Measurements from ENCODE around the gene ADAMTS6.

The ADAMTS6 gene

DNA sequence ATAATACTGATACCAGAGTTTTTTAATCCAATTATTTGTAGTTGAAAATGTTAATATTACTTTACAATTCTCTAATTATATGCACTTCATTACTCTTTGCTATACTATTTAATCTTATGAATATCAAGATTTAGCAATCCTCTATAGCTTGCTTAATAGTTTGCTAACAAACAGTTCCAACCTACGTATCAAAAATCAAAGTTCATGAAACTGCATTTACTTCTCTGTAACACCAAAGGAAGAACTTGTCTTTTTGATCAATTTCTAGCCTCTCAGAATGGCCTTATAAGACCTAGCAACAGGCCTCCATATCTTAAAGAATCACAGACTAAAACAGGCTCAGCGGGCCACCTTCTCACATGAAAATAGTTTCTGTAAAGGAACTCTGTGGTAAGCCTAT lies 68.9 kb downstream of the ADAMTS6 start:
- Histone ChIP-seq H3K27me3 (ENCODE audit: insufficient read depth, low read length, poor library complexity) (no peaks in the 10 kb centered on the region), H3K4me3 (ENCODE audit: low read depth in 1 of 2, low read length in 2 of 2) (no peak overlapping the region), H3K9me3 (ENCODE audit: insufficient read depth, low read length, severe bottlenecking) (no peaks in the 10 kb centered on the region), H2AFZ (ENCODE audit: low read depth, low read length) (no peak overlapping the region), H3K9ac (ENCODE audit: low read depth, low read length) (no peak overlapping the region), H3K79me2 (ENCODE audit: insufficient read depth, low read length) (no peaks in the 10 kb centered on the region), H4K20me1 (ENCODE audit: insufficient read depth, low read length) (no peaks in the 10 kb centered on the region), H3K4me2 (ENCODE audit: insufficient read depth, low read length) (no peak overlapping the region), H3K27ac (ENCODE audit: low read length) (no peak overlapping the region), H3K36me3 (ENCODE audit: insufficient read depth, low read length) (no peaks in the 10 kb centered on the region), H3K4me1 (ENCODE audit: insufficient read depth, low read length) (no peaks in the 10 kb centered on the region)
- TF ChIP-seq EZH2 (IDR thresholded peaks at IDR 0.05; ENCODE audit: borderline replicate concordance, low read depth, low read length, severe bottlenecking), result no peak
- TF ChIP-seq, protein P1, sequence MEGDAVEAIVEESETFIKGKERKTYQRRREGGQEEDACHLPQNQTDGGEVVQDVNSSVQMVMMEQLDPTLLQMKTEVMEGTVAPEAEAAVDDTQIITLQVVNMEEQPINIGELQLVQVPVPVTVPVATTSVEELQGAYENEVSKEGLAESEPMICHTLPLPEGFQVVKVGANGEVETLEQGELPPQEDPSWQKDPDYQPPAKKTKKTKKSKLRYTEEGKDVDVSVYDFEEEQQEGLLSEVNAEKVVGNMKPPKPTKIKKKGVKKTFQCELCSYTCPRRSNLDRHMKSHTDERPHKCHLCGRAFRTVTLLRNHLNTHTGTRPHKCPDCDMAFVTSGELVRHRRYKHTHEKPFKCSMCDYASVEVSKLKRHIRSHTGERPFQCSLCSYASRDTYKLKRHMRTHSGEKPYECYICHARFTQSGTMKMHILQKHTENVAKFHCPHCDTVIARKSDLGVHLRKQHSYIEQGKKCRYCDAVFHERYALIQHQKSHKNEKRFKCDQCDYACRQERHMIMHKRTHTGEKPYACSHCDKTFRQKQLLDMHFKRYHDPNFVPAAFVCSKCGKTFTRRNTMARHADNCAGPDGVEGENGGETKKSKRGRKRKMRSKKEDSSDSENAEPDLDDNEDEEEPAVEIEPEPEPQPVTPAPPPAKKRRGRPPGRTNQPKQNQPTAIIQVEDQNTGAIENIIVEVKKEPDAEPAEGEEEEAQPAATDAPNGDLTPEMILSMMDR (IDR thresholded peaks at IDR 0.05; ENCODE audit: borderline replicate concordance, extremely low read depth, low read length, poor library complexity, severe bottlenecking), result no peak
- DNase-seq, result no peak
- ATAC-seq (ENCODE audit: insufficient read depth, low read depth), result no peak

GRCh38 chr5:65411356-65411755 lies 70.4 kb downstream of the ADAMTS6 start:
- Histone ChIP-seq H3K27ac (ENCODE audit: low read length) (no peak overlapping the region), H2AFZ (ENCODE audit: low read depth, low read length) (no peak overlapping the region), H3K27me3 (ENCODE audit: insufficient read depth, low read length, poor library complexity) (no peaks in the 10 kb centered on the region), H3K9me3 (ENCODE audit: insufficient read depth, low read length, severe bottlenecking) (no peaks in the 10 kb centered on the region), H3K36me3 (ENCODE audit: insufficient read depth, low read length) (no peaks in the 10 kb centered on the region), H3K4me1 (ENCODE audit: insufficient read depth, low read length) (no peaks in the 10 kb centered on the region), H3K4me2 (ENCODE audit: insufficient read depth, low read length) (no peak overlapping the region), H4K20me1 (ENCODE audit: insufficient read depth, low read length) (no peaks in the 10 kb centered on the region), H3K4me3 (ENCODE audit: low read depth in 1 of 2, low read length in 2 of 2) (no peak overlapping the region), H3K9ac (ENCODE audit: low read depth, low read length) (no peak overlapping the region), H3K79me2 (ENCODE audit: insufficient read depth, low read length) (no peaks in the 10 kb centered on the region)
- DNase-seq (no peak), ATAC-seq (ENCODE audit: insufficient read depth, low read depth) (no peak)
- TF ChIP-seq, protein P1 (IDR thresholded peaks at IDR 0.05; ENCODE audit: borderline replicate concordance, extremely low read depth, low read length, poor library complexity, severe bottlenecking), result no peak
- no peak for TF ChIP-seq EZH2 (IDR thresholded peaks at IDR 0.05; ENCODE audit: borderline replicate concordance, low read depth, low read length, severe bottlenecking)

DNA sequence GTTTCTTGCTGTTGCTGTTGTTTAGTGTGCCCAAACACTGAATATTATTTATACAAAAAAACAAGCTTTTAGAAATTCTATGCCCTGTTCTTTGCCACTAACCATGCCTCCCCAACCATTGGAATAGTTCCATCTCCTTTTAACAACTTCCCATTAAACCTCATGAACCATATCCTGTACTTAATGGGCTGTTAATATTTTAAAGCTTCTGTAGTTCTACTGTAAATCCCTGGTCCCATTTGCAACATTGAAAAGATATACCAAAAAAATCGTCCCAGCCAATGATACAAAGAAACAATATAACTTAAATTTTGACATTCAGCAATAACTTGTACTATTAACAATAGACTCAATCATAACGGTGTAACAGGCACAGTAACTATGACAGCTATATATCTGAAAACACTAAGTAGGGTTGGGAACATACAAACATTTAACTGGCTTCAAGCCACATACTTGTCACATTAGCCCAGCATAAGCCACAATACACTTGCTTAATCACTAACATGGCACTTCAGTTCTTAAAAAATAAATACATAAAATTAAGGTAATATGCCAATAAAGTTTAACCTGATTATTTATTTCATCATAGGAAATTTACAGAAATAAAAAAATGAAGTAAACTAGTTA lies 86.1 kb downstream of the ADAMTS6 start:
- Histone ChIP-seq H4K20me1 (ENCODE audit: insufficient read depth, low read length) (no peaks in the 10 kb centered on the region), H3K9ac (ENCODE audit: low read depth, low read length) (no peak overlapping the region), H3K4me1 (ENCODE audit: insufficient read depth, low read length) (no peaks in the 10 kb centered on the region), H3K79me2 (ENCODE audit: insufficient read depth, low read length) (no peaks in the 10 kb centered on the region), H3K4me2 (ENCODE audit: insufficient read depth, low read length) (no peak overlapping the region), H3K4me3 (ENCODE audit: low read depth in 1 of 2, low read length in 2 of 2) (no peak overlapping the region), H3K27me3 (ENCODE audit: insufficient read depth, low read length, poor library complexity) (no peaks in the 10 kb centered on the region), H3K27ac (ENCODE audit: low read length) (no peak overlapping the region), H2AFZ (ENCODE audit: low read depth, low read length) (no peak overlapping the region), H3K9me3 (ENCODE audit: insufficient read depth, low read length, severe bottlenecking) (no peaks in the 10 kb centered on the region), H3K36me3 (ENCODE audit: insufficient read depth, low read length) (no peaks in the 10 kb centered on the region)
- ATAC-seq (ENCODE audit: insufficient read depth, low read depth) (no peak), DNase-seq (no peak)
- no peak for TF ChIP-seq EZH2 (IDR thresholded peaks at IDR 0.05; ENCODE audit: borderline replicate concordance, low read depth, low read length, severe bottlenecking)
- TF ChIP-seq, protein P1 (IDR thresholded peaks at IDR 0.05; ENCODE audit: borderline replicate concordance, extremely low read depth, low read length, poor library complexity, severe bottlenecking), result no peak
